Ovary (tissue), 3 donors: Measurements from ENCODE around the gene PARD6B.
"Not testable (repeated sequence)": the region's sequence is repeated elsewhere in the genome, so short reads cannot be mapped to it uniquely, and the experiment has no call there.

Experiments
- CTCF ChIP-seq, 3 donors: fragments of 450-650 bp in 2 of 3; fragments of 200-600 bp in 1 of 3; IDR thresholded peaks; one replicate each; pipeline versions ENCODE4 v1.5.1 to v1.8.0; 2016 to 2022; ENCODE audit warnings: antibody characterized with exemption in 3 of 3, mild to moderate bottlenecking in 1 of 3
- EP300 ChIP-seq: sonication (generic); formaldehyde crosslinking; IDR thresholded peaks from one replicate; pipeline ENCODE4 v1.6.1; 2017; ENCODE audit warnings: antibody characterized with exemption
- POLR2A ChIP-seq: fragments of 450-650 bp; IDR thresholded peaks from one replicate; pipeline ENCODE4 v1.6.1; 2017; ENCODE audit warnings: antibody characterized with exemption, mild to moderate bottlenecking, moderate library complexity
- donor health status: DM: no; HTN: no; CAD: no.

GRCh38 chr20:50769551-50770085 lies 38.2 kb downstream of the PARD6B start:
- not testable (repeated sequence) for TF ChIP-seq CTCF (IDR thresholded peaks at IDR 0.05); POLR2A; EP300
